ENCODE measurements around the gene PRKCA. TPM values are rescaled to one million over a fixed set of nuclear protein-coding genes. Genes with fewer than 3 reads are reported as not detected.
A peak's percentile ranks its signal among the peaks of the same experiment; 100 is the strongest.

Gene PRKCA
- total RNA-seq, 4 donors from 2014 or later = 24.5 to 61.9 (median 40.8) TPM

GRCh38 chr17:66465701-66466100, 163.3 kb downstream of the PRKCA start:
- intact Hi-C loops (cut with DNase I) = no loop called here
- Histone ChIP-seq H3K27ac (replicated peaks in 1 of 4) (peak overlapping the region in 3 of 4 donors; percentile 54 to 75 (median 57)), H3K4me1 (peaks cover 24 to 65% (median 55%) of the 10 kb centered on the region in 4 donors), H3K9me3 (no peaks in the 10 kb centered on the region), H3K36me3 (no peaks in the 10 kb centered on the region), H3K4me3 (no peak overlapping the region), H3K27me3 (no peaks in the 10 kb centered on the region)
- WGBS = 96% methylated on average over 1 of the region's 1 CpG
- DNase-seq (ENCODE audit: extremely low spot score) = no peak
- TF ChIP-seq EP300 (IDR thresholded peaks at IDR 0.05) = no peak
- no peak for TF ChIP-seq POLR2A (IDR thresholded peaks at IDR 0.05; ENCODE audit: low read depth)
- TF ChIP-seq POLR2AphosphoS5 (IDR thresholded peaks at IDR 0.05) = no peak
- TF ChIP-seq CTCF (IDR thresholded peaks at IDR 0.05) = no peak

GRCh38 chr17:66466106-66466820, 163.8 kb downstream of the PRKCA start:
- Histone ChIP-seq H3K27ac (replicated peaks in 1 of 4) (peak overlapping the region; percentile 49 to 75 (median 56)), H3K4me1 (peaks cover 24 to 64% (median 54%) of the 10 kb centered on the region in 4 donors), H3K9me3 (no peaks in the 10 kb centered on the region), H3K36me3 (no peaks in the 10 kb centered on the region), H3K4me3 (peak overlapping the region in 2 of 4 donors; percentile 19 to 32), H3K27me3 (no peaks in the 10 kb centered on the region)
- DNase-seq (ENCODE audit: extremely low spot score) = no peak
- WGBS = 52% methylated on average over 11 of the region's 11 CpGs
- intact Hi-C loops (cut with DNase I) = no loop called here
- TF ChIP-seq EP300 (IDR thresholded peaks at IDR 0.05) = no peak
- TF ChIP-seq POLR2AphosphoS5 (IDR thresholded peaks at IDR 0.05) = no peak
- no peak for TF ChIP-seq POLR2A (IDR thresholded peaks at IDR 0.05; ENCODE audit: low read depth)
- no peak for TF ChIP-seq CTCF (IDR thresholded peaks at IDR 0.05)

GRCh38 chr17:66466840-66467367, 164.5 kb downstream of the PRKCA start:
- WGBS = 30% methylated on average over 7 of the region's 7 CpGs
- Histone ChIP-seq H3K4me3 (peak overlapping the region in 3 of 4 donors; percentile 9 to 32 (median 19)), H3K4me1 (peaks cover 24 to 64% (median 58%) of the 10 kb centered on the region in 4 donors), H3K9me3 (no peaks in the 10 kb centered on the region), H3K27ac (replicated peaks in 1 of 4) (peak overlapping the region; percentile 49 to 75 (median 56)), H3K36me3 (no peaks in the 10 kb centered on the region), H3K27me3 (no peaks in the 10 kb centered on the region)
- DNase-seq (ENCODE audit: extremely low spot score) = no peak
- TF ChIP-seq EP300 (IDR thresholded peaks at IDR 0.05) (no peak), POLR2A (IDR thresholded peaks at IDR 0.05; ENCODE audit: low read depth) (no peak), POLR2AphosphoS5 (IDR thresholded peaks at IDR 0.05) (peak; percentile 55 to 80), CTCF (IDR thresholded peaks at IDR 0.05) (peak in 1 of 3 experiments; percentile 1)
- intact Hi-C loops (cut with DNase I) = no loop called here

DNA sequence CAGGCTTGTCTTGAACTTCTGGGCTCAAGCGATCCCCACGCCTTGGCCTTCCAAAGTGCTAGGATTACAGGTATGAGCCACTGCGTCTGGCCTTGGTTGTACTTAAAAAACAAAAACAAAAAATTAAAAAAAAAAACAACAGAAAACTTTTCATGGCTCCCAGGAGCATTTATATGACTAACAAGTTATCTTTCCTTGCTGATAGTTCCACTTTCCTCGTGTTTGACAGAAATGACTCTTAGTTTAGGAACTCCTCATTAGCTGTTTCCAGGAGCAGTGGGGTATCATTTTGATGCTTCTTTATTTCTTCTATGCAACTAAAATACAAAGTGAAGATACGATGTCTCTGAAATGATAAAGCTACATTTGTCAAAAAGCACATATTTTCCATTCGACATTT, 165.4 kb downstream of the PRKCA start:
- no peak for TF ChIP-seq EP300 (IDR thresholded peaks at IDR 0.05)
- no peak for TF ChIP-seq POLR2A (IDR thresholded peaks at IDR 0.05; ENCODE audit: low read depth)
- TF ChIP-seq POLR2AphosphoS5 (IDR thresholded peaks at IDR 0.05) = no peak
- no peak for TF ChIP-seq CTCF (IDR thresholded peaks at IDR 0.05)
- no peak for DNase-seq (ENCODE audit: extremely low spot score)
- Histone ChIP-seq H3K36me3 (no peaks in the 10 kb centered on the region), H3K27ac (replicated peaks in 1 of 4) (peak overlapping the region; percentile 49 to 75 (median 56)), H3K4me3 (no peak overlapping the region), H3K9me3 (no peaks in the 10 kb centered on the region), H3K4me1 (peaks cover 24 to 59% (median 57%) of the 10 kb centered on the region in 4 donors), H3K27me3 (no peaks in the 10 kb centered on the region)
- intact Hi-C loops (cut with DNase I) = no loop called here
- WGBS = 73% methylated on average over 6 of the region's 6 CpGs
